A549 (cell line): Measurements from ENCODE around the gene HSD11B1. TPM values are rescaled to one million over a fixed set of nuclear protein-coding genes. Genes with fewer than 3 reads are reported as not detected.

Source experiments
- ATAC-seq, 2 experiments: fragments of 200-7000 bp in 1 of 2; fragments of >200 bp in 1 of 2; cut with Nextera tagmentation in 1 of 2; cut with Tn5 transposase in 1 of 2; 3 replicates each; pipeline versions ENCODE4 v1.8.0 to v1.9.1; 2018 to 2020; ENCODE audit warnings: mild to moderate bottlenecking in 1 of 2, moderate library complexity in 1 of 2
- CTCF ChIA-PET: fragments of 300-600 bp; sonication (Branson Sonifier 250); formaldehyde crosslinking; extraction: SDS; loops from one replicate; lab custom pipeline; 2021; ENCODE audit warnings: antibody characterized with exemption, inconsistent platforms; lab: Yijun Ruan, JAX
- POLR2A ChIA-PET: fragments of 350-600 bp; formaldehyde crosslinking; extraction: SDS; loops from one replicate; lab custom pipeline; 2021; ENCODE audit warnings: antibody characterized with exemption, inconsistent platforms; lab: Yijun Ruan, JAX
- DNase-seq, 2 experiments: peaks; one replicate each; pipeline versions ENCODE4 v3.0.0 to v3.0.0-alpha.2; 2011 to 2016; ENCODE audit warnings: low read depth in 1 of 2, low spot score in 1 of 2
- FAIRE-seq: peaks from 2 replicates; lab custom pipeline; 2011; peaks lifted over from hg19 to GRCh38; lab: Jason Lieb, UNC
- H3K27ac ChIP-seq, 2 experiments: fragments of >200 bp; sonication (Bioruptor Twin); formaldehyde crosslinking; 3 replicates each; pipeline ENCODE4 v1.5.1; 2016 to 2017
- H3K4me1 ChIP-seq: fragments of >200 bp; sonication (Bioruptor Twin); formaldehyde crosslinking; 3 replicates; pipeline ENCODE4 v1.6.1; 2016
- H3K4me2 ChIP-seq: fragments of >200 bp; sonication (Bioruptor Twin); formaldehyde crosslinking; 3 replicates; pipeline ENCODE4 v1.6.1; 2016
- H3K4me3 ChIP-seq: fragments of >200 bp; sonication (Bioruptor Twin); formaldehyde crosslinking; 3 replicates; pipeline ENCODE4 v1.5.1; 2016
- H3K9me3 ChIP-seq: fragments of >200 bp; sonication (Bioruptor Twin); formaldehyde crosslinking; 3 replicates; pipeline ENCODE4 v1.6.1; 2016
- BCL3 ChIP-seq: fragments of >200 bp; sonication (Bioruptor Twin); formaldehyde crosslinking; IDR thresholded peaks from 3 replicates; pipeline ENCODE4 v1.6.1; 2016
- CBX8 ChIP-seq: fragments of 200-600 bp; sonication (generic); IDR thresholded peaks from 2 replicates; pipeline ENCODE4 v1.6.1; 2016
- CEBPB ChIP-seq, 2 experiments: fragments of >200 bp in 1 of 2; sonication (Bioruptor Twin) in 1 of 2; formaldehyde crosslinking in 1 of 2; IDR thresholded peaks; 2 replicates each; pipeline ENCODE4 v1.6.1; 2012 to 2016
- EHF ChIP-seq: fragments of 250-450 bp; sonication (Bioruptor Pico); IDR thresholded peaks from 2 replicates; pipeline ENCODE4 v1.5.0; 2020; ENCODE audit warnings: mild to moderate bottlenecking
- EHMT2 ChIP-seq: fragments of 200-600 bp; sonication (generic); IDR thresholded peaks from 2 replicates; pipeline ENCODE4 v1.6.1; 2016; ENCODE audit warnings: antibody characterized with exemption, low read depth, mild to moderate bottlenecking, moderate library complexity
- FOSL2 ChIP-seq, 2 experiments: fragments of 450-650 bp in 1 of 2; fragments of >200 bp in 1 of 2; sonication (Bioruptor Twin) in 1 of 2; formaldehyde crosslinking; IDR thresholded peaks; 2 replicates each; pipeline versions ENCODE4 v1.5.0 to v1.6.1; 2016 to 2020; ENCODE audit warnings: mild to moderate bottlenecking in 1 of 2, moderate library complexity in 1 of 2
- FOXS1 ChIP-seq: fragments of 250-450 bp; sonication (Bioruptor Pico); IDR thresholded peaks from 2 replicates; pipeline ENCODE4 v1.5.0; 2020; ENCODE audit warnings: mild to moderate bottlenecking, moderate library complexity
- HES2 ChIP-seq: fragments of >200 bp; sonication (Bioruptor Twin); formaldehyde crosslinking; IDR thresholded peaks from 2 replicates; pipeline ENCODE4 v1.6.1; 2016
- HOXA7 ChIP-seq: fragments of 250-450 bp; sonication (Bioruptor Pico); IDR thresholded peaks from 2 replicates; pipeline ENCODE4 v1.5.0; 2020; ENCODE audit warnings: mild to moderate bottlenecking, moderate library complexity
- JUN ChIP-seq, 2 experiments: fragments of >200 bp; sonication (Bioruptor Twin); formaldehyde crosslinking; IDR thresholded peaks; 2 replicates in 1 of 2; 3 replicates in 1 of 2; pipeline ENCODE4 v1.6.1; 2016 to 2017
- KDM1A ChIP-seq: fragments of 200-600 bp; sonication (generic); IDR thresholded peaks from 2 replicates; pipeline ENCODE4 v1.6.1; 2016; ENCODE audit warnings: low read depth, mild to moderate bottlenecking
- MAFK ChIP-seq: fragments of 450-650 bp; IDR thresholded peaks from 2 replicates; pipeline ENCODE4 v1.6.1; 2014; ENCODE audit not compliant: partially characterized antibody
- MAX ChIP-seq: IDR thresholded peaks from 2 replicates; pipeline ENCODE4 v1.6.1; 2012
- MAZ ChIP-seq: fragments of 150-350 bp; IDR thresholded peaks from 2 replicates; pipeline ENCODE4 v1.6.1; 2014; ENCODE audit warnings: antibody characterized with exemption, low read depth, low read length, borderline replicate concordance
- NFE2L2 ChIP-seq: fragments of 150-350 bp; conservative IDR thresholded peaks from 2 replicates; pipeline ENCODE4 v1.6.1; 2014; ENCODE audit warnings: low read length
- PHF8 ChIP-seq: fragments of 200-600 bp; sonication (generic); IDR thresholded peaks from 2 replicates; pipeline ENCODE4 v1.6.1; 2016; ENCODE audit warnings: low read depth, mild to moderate bottlenecking, antibody characterized with exemption, moderate library complexity, borderline replicate concordance
- POLR2AphosphoS2 ChIP-seq: conservative IDR thresholded peaks from 2 replicates; pipeline ENCODE4 v1.6.1; 2012; ENCODE audit warnings: low read length, improper control_type of control experiment, inconsistent platforms
- TFCP2L1 ChIP-seq: fragments of 250-450 bp; sonication (Bioruptor Pico); IDR thresholded peaks from 2 replicates; pipeline ENCODE4 v1.5.0; 2021; ENCODE audit warnings: mild to moderate bottlenecking
- ZC3H11A ChIP-seq: fragments of 450-650 bp; IDR thresholded peaks from 2 replicates; pipeline ENCODE4 v1.6.1; 2014; ENCODE audit warnings: antibody characterized with exemption, mild to moderate bottlenecking
- ZNF302 ChIP-seq: fragments of 250-450 bp; sonication (Bioruptor Pico); IDR thresholded peaks from 2 replicates; pipeline ENCODE4 v1.9.0; 2021; ENCODE audit warnings: inconsistent platforms, mild to moderate bottlenecking, moderate library complexity
- ZSCAN20 ChIP-seq: fragments of 250-450 bp; sonication (Bioruptor Pico); IDR thresholded peaks from 2 replicates; pipeline ENCODE4 v1.8.0; 2022; ENCODE audit warnings: mild to moderate bottlenecking, moderate library complexity
- WGBS: methylation state at CpG from one replicate; pipeline ENCODE4 v1.1.6; 2017; ENCODE audit errors: missing lambda C conversion rate; 5-methylcytosine and 5-hydroxymethylcytosine counted together
- polyA plus RNA-seq, 4 experiments: library from polyadenylated mRNA; depleted of rRNA in 3 of 4; stranded (reverse); fragments of >200 nt; fragmentation: RNase III in 1 of 4; extraction: RNeasy Plus Mini Kit Qiagen cat#74134 plus additional on column Dnase treatment in 1 of 4; gene quantifications; 2 replicates in 3 of 4; 3 replicates in 1 of 4; pipeline ENCODE4 v1.2.3, GENCODE V29; 2011 to 2017

Gene HSD11B1
- polyA plus RNA-seq, 2 of the 4 experiments (the other 2 are of a cell fraction): not detected

GRCh38 chr1:209755256-209755655, 50.6 kb downstream of the HSD11B1 start:
- 11% methylated on average over 1 of the region's 1 CpG for WGBS
- CTCF ChIA-PET: no interaction called here
- TF ChIP-seq HOXA7 (CRISPR knock-in tag) (no peak), HES2 (no peak), PHF8 (no peak), EHF (CRISPR knock-in tag) (no peak), MAFK (no peak), ZSCAN20 (CRISPR knock-in tag) (no peak), POLR2AphosphoS2 (no peak), MAX (no peak), KDM1A (no peak), NFE2L2 (no peak), JUN (IDR thresholded peaks at IDR 0.05) (no peak), ZNF302 (CRISPR knock-in tag) (no peak)
- TF ChIP-seq, all 56 proteins: peak for 0
- ATAC-seq (no peak), FAIRE-seq (no peak), DNase-seq (no peak)
- Histone ChIP-seq H3K4me1 (no peaks in the 10 kb centered on the region), H3K4me2 (no peak overlapping the region), H3K27ac (no peak overlapping the region), H3K9me3 (no peaks in the 10 kb centered on the region), H3K4me3 (no peak overlapping the region)
- POLR2A ChIA-PET: no interaction called here

GRCh38 chr1:209755926-209756614, 51.4 kb downstream of the HSD11B1 start, which contains the start of gene TRAF3IP3:
TRAF3IP3 (plus strand) TSS chr1:209756053; CDS start chr1:209760040, 3,987 bp downstream.
- no peak for ATAC-seq
- no peak within 1 kb of the TSS for H3K27ac ChIP-seq
- DNase-seq: no peak
- WGBS: 37% methylated on average over 10 of the region's 10 CpGs
- ChIA-PET CTCF (interaction anchor here (0.9 kb wide), 1 partner anchor 8 kb away, joined by 4 read pairs; no protein-coding TSS in a partner anchor), POLR2A (no interaction called here)
- no peak within 1 kb of the TSS for H3K4me2 ChIP-seq
- H3K9me3 ChIP-seq: no peaks in the 10 kb centered on the region
- no peak within 1 kb of the TSS for H3K4me3 ChIP-seq
- no peak for FAIRE-seq
- TF ChIP-seq FOXS1 (no peak), ZC3H11A (no peak), MAZ (no peak), FOSL2 (IDR thresholded peaks at IDR 0.05) (no peak), FOSL2 (CRISPR knock-in tag; IDR thresholded peaks at IDR 0.05) (no peak), CEBPB (IDR thresholded peaks at IDR 0.05) (no peak), EHMT2 (no peak), CBX8 (no peak), POLR2AphosphoS2 (no peak), TFCP2L1 (CRISPR knock-in tag) (no peak), BCL3 (no peak), MAFK (no peak), MAX (no peak)
- no peaks in the 10 kb centered on the region for H3K4me1 ChIP-seq
